NCI-H146 (cell line): ENCODE measurements around the gene STX18.

Experiments
- DNase-seq: peaks from one replicate; lab custom pipeline; 2025; lab: John Stamatoyannopoulos, UW

The STX18 gene

DNA sequence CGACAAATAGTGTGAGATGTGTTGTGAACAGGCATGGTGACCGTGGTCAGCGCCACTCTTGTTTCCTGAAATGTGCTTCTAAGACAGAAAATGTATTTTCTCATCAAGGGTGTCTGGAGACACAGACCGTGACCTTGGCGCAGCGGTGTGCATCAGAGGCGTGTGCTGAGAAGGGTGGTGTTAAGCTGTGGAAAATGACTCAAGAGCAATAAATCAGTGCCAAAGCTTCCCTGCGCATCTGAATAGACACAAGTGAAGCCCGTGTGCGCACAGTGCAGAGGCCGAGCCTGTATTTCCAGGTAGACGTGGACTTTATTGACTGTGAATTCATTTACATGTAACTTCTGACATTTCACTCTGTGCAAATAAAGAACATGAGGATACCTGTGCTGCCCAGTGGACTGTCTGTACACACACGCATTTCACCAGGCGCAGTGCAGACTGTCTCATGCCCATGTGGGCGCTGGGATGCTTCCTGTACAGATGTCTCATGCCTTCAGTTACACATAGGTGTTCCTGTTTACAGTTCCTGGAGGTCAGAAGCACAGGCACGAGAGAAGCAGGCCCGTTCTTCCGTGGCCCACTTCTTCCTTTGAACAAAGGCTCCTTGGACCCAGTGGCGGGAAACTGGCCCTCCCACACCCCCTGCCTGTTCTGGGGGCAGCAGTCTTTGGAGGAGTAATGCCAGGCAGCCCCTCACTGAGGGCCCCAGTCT, 123.0 kb downstream of the STX18 start:
- DNase-seq: no peak

DNA sequence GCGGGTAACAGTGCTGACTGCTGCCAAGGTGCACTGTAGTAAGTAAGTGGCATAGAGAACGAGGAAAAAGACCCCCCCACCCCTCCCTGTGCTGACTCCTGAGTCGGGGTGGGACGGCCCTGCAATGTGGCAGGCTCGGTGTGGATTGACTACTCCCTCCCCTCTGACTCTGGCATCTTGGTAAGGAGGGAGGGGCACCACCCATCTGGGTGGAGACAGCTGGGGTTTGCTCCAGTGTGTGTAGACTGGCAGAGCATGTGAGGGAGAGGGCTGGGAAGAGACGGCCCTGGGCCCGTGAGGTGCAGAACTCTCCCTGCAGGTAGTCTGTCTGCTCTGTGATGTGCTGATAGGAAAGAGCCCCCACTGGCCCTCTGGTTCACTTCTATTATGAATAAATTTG, 124.0 kb downstream of the STX18 start:
- DNase-seq: no peak

DNA sequence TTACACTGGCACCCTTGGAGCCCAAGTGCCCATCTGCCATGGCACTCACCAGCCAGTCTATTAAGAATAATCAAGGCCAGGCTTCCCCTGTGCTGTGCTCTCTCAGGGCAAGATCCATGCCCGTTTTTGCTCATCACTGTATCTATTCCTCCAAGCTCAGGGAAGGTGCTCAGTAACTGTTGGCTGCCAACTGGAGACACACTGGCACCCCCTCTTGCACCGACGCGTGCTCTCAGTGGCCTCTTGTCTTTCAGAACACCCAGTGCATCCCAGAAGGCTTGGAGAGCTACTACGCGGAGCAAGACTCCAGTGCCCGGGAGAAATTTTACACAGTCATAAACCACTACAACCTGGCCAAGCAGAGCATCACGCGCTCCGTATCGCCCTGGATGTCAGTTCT, 124.9 kb downstream of the STX18 start:
- no peak for DNase-seq

DNA sequence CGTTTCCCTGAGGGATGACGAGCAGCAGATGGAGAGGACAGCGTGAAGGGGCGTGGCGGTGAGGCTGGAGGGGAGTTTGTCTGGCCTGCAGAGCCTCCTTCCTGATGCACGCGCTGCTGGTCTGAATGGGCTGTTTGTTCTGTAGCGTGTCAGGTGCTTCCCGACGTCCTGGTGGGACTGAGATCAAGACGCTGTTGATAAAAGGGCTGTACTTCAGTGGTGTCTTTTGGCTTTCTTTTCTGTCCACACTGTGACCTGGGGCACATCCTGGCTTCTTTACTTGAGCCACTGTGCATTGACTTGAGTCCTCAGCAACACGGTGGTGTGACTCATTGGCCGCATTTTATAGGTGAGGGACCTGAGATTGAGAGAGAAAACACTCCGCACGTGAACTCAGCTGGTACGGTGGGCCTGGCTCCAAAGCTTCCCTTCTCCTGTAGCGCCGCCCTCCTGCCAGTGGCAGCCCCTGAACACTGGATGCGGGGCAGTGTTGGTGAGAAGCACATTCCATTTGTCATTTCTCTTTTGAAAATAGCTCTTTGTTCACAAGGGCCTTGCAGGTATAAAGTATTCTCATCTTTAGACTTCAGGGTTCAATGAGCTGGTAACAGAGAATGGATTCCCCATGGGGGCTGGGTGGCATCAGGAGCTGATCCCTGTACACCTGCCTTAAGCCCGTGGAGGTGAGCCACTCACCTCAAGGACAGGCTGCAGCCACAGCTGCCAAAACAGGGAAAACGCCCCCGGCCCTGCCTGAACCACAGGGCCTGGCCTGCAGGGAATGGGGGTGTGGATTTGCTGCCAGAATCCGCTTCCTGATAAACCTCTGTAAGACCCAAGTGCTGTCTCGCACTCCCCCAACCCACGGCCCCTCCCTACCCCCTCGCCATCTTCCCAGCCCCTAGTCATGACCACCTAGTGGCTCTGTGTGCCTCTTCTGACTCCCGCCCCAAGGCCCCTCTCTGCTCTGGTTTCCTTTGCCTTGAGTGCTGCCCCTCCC, 125.7 kb downstream of the STX18 start:
- DNase-seq: no peak

DNA sequence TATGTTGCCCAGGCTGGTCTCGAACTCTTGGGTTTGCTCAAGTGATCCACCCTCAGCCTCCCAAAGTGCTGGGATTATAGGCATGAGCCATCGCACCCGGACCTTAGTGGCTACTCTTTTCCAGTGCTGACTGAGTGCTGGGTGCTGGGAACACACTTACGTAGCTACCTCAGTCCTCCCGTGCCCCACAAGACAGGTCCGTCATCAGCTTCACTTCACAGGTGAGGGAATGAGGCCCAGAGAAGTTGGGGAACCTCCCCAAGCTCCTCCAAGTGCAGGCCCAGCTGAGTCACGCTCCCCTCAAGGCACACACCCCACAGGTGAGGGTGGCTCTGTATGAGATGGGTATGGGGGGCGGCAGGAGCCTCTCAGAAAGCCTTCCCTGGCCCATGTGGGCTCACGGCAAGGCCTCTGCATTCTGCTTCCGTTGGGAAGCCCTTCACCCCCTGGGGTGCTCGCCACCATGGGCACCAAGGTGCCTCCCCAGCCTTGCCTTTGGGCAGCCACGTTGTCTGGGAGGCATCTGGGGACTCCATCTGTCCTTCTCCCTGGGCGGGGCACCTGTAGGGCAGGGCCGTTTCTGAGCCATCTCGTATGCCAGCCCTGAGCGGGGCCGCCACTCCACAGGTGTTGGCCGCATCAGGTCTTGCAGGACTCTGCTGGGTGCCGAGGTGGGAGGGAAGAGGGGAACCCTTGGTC, 126.6 kb downstream of the STX18 start:
- DNase-seq: no peak

DNA sequence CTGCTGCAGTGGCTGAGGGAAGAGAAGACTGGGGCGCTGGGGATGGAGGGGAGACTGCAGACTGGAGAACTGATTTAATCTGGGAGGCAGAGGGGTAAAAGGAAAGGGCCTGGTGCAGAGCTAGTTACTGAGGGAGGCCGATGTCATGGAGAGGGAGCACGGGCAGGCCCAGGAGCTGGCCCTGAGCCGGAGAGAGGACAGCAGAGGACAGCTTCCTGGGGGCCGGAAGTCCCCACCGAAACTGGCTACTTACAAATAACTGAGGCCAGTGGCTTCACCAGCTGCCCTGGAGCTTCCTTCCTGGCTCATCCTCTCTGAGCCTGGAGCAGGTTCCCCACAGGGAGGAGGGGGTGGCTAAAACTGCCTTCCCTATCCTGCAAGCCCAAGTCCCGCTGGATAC, 128.0 kb downstream of the STX18 start:
- DNase-seq: no peak

DNA sequence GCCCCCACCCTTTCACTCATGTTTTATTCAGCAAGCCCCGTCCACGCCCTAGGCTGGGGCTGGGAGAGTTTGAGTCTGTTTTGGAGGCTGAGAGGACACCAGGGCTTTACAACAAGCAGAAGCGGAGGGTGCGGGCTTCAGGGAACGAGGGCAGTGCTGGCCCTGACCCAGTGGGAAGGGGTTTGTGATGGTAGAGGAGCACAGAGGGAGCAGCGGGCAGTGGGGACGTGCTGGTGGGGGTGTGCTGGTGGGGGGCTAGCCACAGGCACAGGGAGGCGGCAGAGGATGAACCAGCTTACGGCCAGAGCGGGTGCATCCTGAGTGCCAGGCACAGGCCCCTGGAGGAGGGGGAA, 128.5 kb downstream of the STX18 start:
- no peak for DNase-seq

DNA sequence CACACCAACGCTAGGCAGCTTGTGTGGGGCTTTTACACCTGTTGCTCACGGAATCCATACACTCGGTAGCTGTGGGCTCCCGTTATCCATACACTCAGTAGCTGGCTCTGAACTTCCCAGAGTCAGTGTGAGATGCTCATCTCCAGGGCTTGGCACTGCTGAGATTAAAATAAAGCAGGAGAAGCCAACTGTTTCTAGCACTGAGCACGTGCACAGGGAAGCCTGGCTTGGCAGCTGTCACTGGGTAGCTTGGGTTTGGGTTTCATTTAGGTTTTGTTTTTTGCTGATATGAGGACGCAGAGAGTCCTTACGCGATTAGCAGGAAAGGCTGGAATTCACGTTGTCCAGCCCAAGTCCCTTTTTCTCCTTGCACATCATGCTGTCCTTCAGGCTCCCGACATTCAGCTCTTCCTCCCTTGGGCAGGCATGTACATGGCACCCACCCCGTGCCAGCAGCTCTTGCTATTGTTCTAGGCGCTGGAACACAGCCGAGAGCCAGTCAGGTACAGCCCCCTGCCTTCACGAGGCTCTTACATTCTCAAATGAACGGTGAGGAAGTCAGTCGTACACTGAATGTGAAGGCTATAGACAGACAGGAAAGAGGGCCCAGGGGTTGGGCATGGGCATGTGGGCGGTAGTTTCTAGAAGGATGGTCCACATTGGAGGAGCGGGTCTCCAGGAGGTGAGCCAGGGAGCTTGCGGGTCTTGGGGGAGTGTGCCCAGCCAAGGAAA, 129.0 kb downstream of the STX18 start:
- no peak for DNase-seq

DNA sequence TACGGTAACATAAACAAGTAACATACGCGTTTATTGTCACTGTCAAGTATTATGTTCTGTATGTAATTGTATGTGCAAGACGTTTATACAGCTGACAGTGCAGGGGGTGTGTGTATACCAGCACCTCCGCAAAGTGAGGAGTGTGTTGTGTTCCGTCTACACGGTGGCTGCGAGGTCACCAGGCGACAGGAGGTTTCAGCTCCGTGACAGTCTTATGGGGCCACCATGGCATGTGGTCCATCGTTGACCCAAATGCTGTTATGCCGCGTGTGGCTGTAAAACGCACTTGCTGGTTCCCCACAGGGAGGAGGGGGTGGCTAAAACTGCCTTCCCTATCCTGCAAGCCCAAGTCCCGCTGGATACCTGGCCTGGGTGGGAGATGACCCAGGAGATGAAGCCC, 129.9 kb downstream of the STX18 start:
- no peak for DNase-seq

DNA sequence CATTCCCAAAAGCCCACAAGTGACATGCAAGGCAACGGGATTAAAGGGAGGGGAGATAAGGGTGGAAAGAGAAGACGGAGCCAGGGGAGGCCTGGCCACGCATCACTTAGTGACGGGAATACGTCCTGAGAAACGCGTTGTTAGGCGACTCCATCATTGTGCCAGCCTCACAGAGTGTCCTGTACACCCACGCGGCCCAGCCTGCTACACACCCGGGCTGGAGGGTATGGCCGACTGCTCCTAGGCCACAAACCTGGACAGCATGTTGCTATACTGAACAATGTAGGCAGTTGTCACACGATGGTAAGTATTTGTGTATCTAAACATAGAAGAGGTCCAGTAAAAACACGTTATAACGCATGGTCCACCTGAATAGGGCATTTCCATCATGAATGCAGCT, 131.6 kb downstream of the STX18 start:
- no peak for DNase-seq

DNA sequence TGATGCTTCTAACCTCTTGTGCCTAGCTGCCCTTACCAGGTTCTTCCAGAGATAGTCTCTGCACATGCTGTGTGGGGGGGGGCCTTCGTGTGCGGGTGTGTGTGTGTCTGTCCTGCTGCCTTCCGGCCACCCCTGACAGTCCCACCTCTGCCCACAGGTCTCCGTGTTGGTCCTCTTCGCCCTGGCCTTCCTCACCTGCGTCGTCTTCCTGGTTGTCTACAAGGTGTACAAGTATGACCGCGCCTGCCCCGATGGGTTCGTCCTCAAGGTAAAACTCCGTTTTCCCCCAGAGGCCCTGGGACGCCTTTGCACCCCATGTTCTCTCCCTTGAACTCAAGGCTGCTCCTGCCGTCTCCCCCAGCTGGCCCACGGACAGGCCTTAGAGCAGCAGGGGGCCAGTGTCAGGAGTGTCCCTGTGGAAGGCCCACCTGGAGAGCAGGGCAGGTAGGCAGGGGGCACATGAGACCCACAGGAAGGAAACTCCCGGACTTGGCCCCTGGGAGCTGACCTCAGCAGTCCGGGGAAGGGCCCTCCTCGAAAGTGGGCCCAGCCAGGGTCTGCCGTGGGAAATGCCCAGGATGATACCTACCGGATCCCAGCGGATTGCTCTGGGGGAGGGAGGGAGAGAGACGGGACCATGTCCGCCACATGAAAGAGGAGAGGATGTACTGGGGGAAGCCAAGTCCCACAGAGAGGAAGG, 132.3 kb downstream of the STX18 start:
- no peak for DNase-seq

DNA sequence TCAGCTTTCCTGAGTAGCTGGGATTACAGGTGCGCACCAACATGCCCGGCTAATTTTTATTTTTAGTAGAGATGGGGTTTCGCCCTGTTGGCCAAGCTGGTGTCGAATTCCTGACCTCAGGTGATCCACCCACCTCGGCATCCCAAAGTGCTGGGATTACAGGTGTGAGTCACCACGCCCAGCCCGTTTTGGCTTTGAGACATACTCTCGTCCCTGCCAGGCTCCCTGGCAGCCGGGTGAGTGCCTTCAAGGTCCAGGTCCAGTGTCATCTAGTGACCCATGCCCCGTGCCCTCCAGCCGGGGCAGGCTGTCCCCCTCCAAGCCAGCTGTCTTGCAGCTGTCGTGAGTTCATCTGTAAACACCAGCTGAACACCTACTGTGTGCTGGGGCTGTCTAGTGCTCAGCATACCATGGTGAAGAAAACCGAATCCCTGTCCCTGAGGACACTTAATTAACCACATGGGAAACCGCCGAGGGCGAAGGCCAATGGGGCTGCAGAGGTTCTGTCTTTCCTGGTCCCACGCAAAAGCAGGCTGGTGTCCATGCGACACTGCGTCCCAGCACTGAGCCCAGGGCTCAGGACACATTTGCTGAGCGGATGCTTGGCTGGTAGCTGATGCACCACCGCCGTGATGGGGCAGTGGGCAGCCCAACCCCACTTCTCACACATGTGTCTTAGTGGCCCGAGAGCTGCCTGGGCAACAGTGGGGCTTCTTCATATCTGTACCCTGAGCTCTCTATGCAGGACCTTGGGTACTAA, 133.1 kb downstream of the STX18 start:
- DNase-seq: no peak

DNA sequence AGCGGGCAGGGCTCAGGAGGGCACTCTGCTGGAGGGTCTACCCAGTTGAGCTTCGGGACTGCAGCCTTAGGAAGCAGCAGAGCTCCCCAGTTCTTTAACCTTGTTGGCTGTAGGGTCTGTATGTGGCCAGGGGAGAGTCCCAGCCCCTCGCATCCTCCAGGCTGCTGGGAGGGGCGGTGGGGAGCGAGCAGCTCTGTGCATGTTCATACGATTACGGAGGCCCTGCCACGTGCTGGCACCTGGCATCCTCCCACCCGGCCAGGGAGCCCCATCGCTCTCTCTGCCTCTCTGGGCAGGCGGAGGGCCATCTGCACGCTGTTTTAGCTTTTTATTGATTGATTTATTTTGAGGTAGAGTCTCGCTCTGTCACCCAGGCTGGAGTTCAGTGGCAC, 133.7 kb downstream of the STX18 start:
- DNase-seq: no peak

DNA sequence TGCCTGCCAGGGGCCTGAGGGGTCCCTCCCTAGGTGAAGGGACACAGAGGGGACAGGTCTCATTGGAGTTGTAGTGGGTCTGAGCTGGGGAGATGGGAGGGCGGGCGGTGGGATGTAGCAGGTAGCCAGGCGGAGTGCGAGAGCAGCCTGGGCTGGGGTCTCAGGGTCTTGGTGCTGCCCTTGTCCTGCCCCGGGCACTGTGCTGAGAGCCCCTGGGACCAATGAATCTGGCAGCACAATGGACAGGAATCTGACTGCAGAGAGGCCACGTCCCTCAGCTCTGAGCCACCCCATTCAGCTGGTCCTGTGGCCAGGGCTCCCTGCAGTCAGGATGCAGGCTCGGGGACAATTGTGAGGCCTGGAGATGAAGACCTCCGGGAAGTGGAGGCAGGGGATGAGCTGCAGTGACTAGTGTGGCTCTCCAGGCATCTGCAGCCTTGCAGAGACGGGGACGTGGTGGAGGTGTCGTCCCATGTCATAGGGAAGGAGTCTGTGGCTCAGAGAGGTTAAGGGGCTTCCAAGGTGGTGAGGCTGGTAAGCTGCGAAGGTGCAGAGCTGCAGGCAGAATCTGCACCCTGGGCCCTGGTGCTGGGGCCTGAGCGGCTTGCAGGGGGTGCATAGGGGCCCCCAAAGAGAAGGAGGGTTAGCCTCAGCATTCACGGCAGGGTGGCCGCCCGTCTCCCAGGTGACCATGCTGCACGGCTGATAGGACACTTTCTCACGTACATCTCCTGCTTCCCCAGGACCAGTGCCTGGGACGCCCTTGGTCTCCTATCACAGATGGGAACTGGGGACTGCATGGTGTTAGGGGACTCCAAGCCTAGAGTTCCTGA, 134.3 kb downstream of the STX18 start:
- DNase-seq: no peak

DNA sequence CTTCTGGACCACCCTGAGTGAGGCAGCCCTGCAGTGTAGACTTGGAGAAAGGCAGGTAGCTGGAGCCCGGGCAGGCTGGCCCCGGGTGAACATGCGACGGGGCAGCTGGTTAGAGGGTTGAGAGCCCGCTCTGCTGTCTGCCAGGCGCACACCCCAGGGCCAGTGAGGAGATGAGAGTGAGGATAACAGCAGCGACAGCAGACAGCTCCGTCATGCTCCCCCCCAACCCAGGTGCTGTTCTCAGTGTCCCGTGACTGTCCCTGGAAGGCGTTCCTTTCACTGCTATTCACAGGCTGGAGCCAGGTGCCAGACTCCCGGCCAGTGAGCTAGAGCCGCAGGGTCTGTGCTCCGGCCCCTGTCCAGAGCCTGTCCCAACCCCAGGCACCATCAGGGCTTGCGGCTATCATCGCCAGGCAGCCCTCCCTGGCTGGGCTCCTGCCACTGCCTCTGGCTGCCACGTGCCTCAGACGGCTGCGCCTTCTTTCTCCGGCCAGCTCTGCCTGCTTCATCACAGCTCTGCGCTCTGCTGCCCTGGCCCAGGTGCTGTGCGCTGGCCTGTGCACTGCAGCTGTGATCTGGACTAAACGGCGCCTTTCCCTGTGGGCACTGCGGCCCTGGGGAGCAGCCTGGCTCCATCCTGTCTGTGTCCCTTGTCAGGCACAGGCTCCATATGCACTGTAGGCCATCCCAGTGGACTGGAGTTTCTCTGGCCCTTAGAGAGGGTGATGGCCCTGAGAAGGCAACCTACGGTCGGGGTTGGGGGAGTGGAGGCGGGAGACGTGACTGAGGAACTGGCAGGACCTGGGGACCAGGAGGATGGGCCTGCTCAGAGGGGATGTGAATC, 135.2 kb downstream of the STX18 start:
- DNase-seq: no peak

DNA sequence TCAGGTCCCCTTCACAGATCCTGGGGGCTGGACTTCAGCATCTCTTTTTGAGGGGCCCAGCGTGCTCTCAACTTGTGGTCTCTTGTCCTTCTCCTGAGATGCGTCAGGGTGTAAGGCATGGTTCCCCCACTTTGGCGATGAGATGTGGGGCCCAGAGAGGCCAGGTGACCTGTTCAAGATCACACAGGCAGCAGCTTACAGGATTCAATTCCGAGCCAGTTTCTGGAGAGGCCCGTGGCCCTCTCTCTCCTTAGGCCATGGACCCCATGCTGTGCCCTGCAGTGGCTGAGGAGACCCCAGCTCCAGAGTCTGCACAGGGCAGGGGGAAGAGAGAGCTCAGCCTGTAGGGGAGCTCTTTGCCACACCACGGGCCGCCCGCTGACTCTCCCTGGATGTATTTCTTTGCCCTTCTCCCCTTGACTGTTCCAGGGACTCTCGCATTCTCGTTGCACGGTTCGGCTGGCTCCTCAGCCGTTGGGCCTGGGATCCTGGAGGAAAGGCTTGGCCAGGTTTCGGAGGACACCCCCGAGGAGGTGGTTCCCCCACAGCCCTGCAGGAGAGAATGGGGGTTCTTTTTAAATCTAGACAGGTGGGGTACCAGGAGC, 136.4 kb downstream of the STX18 start:
- no peak for DNase-seq

DNA sequence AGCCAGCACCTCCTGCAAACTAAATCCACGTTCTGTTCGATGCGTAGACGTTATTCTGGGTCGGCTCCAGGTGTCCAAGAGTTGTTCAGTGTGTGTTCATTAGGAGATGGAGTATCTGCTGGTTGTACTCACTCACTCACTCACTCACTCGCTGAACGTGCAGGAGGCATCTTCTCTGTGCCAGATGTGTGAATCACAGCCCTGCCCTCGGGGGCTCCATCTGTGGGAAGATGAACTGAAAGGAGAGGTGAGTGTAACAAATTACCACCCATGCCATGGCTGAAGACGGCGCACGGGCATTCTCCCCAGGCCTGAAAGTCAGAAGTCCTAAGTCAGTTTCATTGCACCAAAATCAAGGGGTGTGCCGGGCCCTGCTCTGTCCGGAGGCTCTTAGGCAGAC, 138.9 kb downstream of the STX18 start:
- DNase-seq: no peak

DNA sequence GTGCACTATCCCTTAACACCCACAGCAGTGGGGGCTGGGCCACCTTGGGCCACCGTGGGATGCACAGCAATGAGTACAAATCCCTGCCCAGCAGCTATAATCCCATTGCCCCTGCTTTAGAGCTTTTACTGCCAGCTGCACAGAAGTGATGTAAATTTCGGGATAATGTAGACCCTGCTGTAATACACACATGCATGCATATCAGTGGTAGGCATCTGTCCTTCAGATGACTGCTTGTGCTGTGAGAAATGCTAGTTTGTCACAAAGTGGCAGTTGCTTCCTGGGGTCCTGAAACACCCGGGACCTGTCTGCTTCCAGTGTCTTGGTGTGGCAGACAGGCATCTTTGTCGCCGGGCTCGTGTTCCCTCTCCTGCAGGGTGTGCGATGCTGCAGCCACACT, 140.8 kb downstream of the STX18 start:
- no peak for DNase-seq
